ENCODE measurements around the gene CFAP44. TPM values are rescaled to one million over a fixed set of nuclear protein-coding genes. Genes with fewer than 3 reads are reported as not detected.
"Not testable (repeated sequence)": the region's sequence is repeated elsewhere in the genome, so short reads cannot be mapped to it uniquely, and the experiment has no call there.

Gene CFAP44, protein sequence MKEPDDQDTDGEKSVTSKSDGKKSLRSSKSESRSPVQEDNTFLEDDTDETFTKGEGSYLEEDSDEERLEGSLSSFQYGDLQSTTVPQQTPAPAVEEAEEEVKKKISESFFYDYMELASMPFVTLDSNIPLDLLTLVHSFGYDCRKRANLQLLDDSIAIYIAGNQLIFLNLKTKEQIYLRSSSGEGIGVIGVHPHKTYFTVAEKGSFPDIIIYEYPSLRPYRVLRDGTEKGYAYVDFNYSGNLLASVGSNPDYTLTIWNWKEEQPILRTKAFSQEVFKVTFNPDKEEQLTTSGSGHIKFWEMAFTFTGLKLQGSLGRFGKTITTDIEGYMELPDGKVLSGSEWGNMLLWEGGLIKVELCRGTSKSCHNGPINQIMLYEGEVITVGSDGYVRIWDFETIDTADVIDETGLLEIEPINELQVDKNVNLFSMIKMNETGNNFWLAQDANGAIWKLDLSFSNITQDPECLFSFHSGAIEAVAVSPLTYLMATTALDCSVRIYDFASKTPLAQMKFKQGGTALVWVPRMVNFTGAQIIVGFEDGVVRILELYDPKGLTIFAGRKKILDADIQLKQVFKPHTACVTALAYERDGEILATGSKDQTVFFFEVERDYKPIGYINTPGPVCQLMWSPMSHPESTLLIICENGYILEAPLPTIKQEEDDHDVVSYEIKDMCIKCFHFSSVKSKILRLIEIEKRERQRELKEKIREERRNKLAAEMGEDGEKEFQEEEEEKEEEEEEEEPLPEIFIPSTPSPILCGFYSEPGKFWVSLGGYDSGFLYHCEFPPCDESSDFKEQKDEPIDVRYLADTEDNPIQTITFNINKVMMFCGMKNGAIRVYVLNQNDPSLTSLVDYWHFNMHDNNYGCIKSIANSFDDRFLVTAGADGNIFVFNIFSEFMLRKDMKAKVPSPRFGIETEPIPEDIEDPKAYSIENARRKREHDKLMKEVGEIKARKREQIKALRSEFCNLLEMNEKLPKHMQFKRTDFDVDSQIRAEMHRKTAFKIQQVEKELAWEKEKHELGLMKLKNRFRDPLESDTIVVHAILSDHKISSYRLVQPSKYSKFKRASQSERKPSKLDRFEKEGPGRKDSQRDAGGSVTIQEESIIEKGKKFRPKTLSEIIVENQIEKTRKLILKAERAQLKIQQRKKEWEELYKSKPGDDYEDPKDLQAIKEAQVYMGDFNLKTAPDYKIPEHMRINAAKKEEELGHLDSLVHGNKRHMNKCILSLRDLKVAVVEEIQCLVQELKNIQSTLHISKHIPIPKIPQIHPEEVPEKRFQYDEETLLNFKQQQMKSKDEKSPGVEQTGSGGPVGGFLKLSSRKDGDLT (N-terminal part only)
- total RNA-seq (2014; rRNA removed; shearing (Covaris generic)) = 0.82 TPM in 1 of 2 replicates, not detected in the other

DNA sequence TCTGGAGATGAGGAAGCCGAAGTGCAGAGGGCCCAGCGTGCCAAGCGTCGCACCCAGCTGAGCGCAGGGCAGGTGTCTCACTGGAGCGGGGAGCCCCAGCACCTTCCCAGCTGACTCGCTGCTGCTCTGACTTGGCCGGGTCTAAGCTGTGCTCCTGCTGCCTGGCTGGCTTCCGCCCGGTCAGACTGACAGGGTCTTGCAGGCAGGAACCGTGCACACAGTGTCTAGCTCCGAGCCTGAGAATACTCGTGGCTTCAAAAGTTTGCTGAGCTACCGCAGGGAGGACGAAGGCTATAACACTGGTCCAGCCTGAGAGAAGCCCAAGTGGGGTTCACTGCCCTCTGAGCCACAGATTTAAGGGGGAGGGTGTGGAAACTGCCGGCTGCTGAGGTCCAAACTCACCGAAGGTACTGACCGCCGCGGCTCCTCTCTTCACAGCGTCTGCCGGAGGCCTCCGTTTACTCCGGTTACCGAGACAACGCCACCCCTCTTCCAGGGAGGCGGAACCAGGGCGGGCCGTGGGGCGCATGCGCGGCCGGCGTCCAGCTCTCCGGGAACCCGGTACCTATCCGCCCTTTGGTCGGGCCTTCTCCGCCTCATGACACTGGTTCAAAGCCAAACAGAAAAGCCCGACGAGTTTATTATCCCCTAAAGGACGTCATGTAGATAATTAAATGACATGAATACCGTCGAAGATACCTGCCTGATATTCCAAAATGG lies at the start of gene CFAP44:
TSS of gene CFAP44 (minus strand) at position 443 of the 720 bp plus-strand sequence. CDS start 7,829 bp downstream, outside the sequence.
- no peaks in the 10 kb centered on the region for H3K4me1 ChIP-seq (replicated peaks)
- peak in 1 of 2 experiments; percentile 37 for DNase-seq (ENCODE audit: low read depth in 1 of 2, low spot score in 2 of 2)
- H3K4me3 ChIP-seq = no peak within 1 kb of the TSS
- H3K9me3 ChIP-seq (replicated peaks) = no peaks in the 10 kb centered on the region
- H3K27me3 ChIP-seq (replicated peaks) = no peaks in the 10 kb centered on the region
- no peaks in the 10 kb centered on the region for H3K36me3 ChIP-seq
- no peak within 1 kb of the TSS for H3K27ac ChIP-seq

DNA sequence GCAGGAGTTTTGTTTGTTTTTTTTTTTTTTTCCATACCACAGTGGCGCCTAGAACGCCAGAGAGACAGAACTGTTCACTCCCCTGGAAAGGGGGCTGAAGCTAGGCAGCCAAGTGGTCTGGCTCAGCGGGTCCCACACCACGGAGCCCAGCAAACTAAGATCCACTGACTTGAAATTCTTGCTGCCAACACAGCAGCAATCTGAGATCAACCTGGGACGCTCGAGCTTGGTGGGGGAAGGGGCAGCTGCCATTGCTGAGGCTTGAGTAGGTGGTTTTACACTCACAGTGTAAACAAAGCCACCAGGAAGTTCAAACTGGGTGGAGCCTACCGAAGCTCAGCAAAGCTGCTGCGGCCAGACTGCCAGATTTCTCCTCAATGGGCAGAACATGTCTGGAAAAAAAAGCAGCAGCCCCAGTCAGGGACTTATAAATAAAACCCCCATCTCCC lies 43.9 kb upstream of the CFAP44 start:
- H3K27me3 ChIP-seq (replicated peaks) = no peaks in the 10 kb centered on the region
- no peaks in the 10 kb centered on the region for H3K9me3 ChIP-seq (replicated peaks)
- H3K4me1 ChIP-seq (replicated peaks) = no peaks in the 10 kb centered on the region
- H3K36me3 ChIP-seq = no peaks in the 10 kb centered on the region
- no peak overlapping the region for H3K4me3 ChIP-seq
- H3K27ac ChIP-seq = no peak overlapping the region
- DNase-seq (ENCODE audit: low read depth in 1 of 2, low spot score in 2 of 2) = no peak

DNA sequence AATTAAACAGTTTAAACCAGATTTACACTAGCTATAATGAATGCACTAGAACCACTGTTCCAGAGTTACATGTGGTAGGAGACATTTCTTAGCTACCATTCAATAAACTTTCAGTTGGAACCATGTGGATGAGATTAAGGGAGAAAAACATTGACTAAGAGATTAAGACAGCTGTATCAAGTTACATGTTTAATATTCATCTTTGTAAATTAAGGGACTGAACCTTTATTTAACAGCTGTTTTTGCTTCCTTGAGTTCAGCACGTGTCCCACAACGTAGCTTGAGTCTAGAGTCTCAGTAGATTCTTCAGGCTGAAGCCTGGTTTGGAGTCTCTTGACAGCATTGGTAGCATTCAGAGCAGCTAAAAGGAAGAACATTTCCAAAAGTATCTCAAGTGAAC lies 27.2 kb upstream of the CFAP44 start:
- no peak for DNase-seq (ENCODE audit: low read depth in 1 of 2, low spot score in 2 of 2)
- Histone ChIP-seq H3K36me3 (peaks cover 7% of the 10 kb centered on the region), H3K4me1 (replicated peaks) (no peaks in the 10 kb centered on the region), H3K27me3 (replicated peaks) (no peaks in the 10 kb centered on the region), H3K4me3 (no peak overlapping the region), H3K9me3 (replicated peaks) (no peaks in the 10 kb centered on the region), H3K27ac (no peak overlapping the region)

DNA sequence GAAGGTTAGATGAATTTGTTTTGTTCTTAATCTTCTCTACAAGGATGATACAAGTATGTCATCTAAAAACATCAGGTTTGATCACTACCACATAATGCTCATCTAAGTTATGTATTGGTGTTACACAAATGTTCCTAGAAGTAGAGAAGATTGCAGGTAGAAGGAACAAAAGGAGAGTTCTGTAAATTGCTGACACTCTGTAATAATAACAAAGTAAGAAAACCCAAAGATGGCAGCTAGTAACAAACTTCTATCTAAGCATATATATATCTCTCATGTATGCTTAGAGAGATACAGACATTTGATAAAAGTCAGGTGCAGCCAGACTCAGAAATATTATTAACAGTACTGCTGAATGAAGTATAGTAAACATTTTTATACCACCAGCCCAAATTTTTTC lies 20.2 kb upstream of the CFAP44 start:
- Histone ChIP-seq H3K9me3 (replicated peaks) (no peaks in the 10 kb centered on the region), H3K27ac (no peak overlapping the region)

DNA sequence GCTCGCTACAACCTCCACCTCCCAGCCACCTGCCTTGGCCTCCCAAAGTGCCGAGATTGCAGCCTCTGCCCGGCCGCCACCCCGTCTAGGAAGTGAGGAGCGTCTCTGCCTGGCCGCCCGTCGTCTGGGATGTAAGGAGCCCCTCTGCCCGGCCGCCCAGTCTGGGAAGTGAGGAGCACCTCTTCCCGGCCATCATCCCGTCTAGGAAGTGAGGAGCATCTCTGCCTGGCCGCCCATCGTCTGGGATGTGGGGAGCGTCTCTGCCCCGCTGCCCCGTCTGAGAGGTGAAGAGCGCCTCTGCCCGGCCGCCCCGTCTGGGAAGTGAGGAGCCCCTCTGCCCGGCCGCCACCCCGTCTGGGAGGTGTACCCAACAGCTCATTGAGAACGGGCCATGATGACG lies 17.3 kb upstream of the CFAP44 start:
- not testable (repeated sequence) for H3K4me1 ChIP-seq (replicated peaks); H3K36me3 ChIP-seq; H3K27me3 ChIP-seq (replicated peaks); DNase-seq (ENCODE audit: low read depth in 1 of 2, low spot score in 2 of 2); H3K27ac ChIP-seq; H3K9me3 ChIP-seq (replicated peaks); H3K4me3 ChIP-seq

More for the DNA sequence above, 20.2 kb upstream of the CFAP44 start:
- Histone ChIP-seq H3K4me1 (replicated peaks) (no peaks in the 10 kb centered on the region), H3K4me3 (no peak overlapping the region), H3K27me3 (replicated peaks) (no peaks in the 10 kb centered on the region), H3K36me3 (peaks cover 7% of the 10 kb centered on the region)
- no peak for DNase-seq (ENCODE audit: low read depth in 1 of 2, low spot score in 2 of 2)

DNA sequence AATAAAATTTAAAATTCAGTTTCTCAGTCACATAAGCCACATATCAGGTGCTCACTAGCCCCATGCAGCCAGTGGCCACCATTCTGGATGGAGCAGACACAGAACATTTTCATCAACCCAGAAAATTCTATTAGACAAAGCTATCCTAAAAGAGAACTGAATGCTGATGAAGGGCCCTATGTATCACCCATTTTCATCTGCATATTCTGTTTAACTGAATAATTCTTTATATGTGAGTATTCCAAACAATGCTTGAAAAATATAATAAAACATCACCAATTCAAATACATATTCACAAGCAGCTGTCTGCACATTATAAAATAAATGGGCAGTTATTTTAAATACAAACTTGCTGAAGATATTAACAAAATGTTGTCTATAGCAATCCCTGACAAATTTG lies 14.2 kb upstream of the CFAP44 start:
- no peak for DNase-seq (ENCODE audit: low read depth in 1 of 2, low spot score in 2 of 2)
- Histone ChIP-seq H3K4me3 (no peak overlapping the region), H3K27ac (no peak overlapping the region), H3K27me3 (replicated peaks) (no peaks in the 10 kb centered on the region), H3K9me3 (replicated peaks) (no peaks in the 10 kb centered on the region), H3K36me3 (peaks cover 7% of the 10 kb centered on the region), H3K4me1 (replicated peaks) (no peaks in the 10 kb centered on the region)

DNA sequence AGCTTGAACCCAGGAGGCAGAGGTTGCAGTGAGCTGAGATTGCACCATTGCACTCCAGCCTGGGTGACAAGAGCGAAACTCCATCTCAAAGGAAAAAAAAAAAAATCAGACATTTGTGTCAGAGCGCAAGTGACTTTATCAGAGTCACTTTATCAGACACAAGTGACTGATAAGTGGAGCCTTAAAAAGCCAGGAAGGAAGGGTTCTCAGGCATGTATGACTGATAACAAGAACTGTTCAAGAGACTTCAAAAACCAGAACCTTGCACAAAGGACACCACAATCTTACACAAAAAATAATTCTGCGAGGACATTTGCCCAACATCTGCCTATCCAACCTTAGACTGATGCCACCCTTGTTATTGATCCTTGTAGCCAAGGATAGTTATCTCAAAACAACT lies 13.3 kb upstream of the CFAP44 start:
- DNase-seq (ENCODE audit: low read depth in 1 of 2, low spot score in 2 of 2) = no peak
- Histone ChIP-seq H3K36me3 (peaks cover 7% of the 10 kb centered on the region), H3K4me1 (replicated peaks) (no peaks in the 10 kb centered on the region), H3K9me3 (replicated peaks) (no peaks in the 10 kb centered on the region), H3K27me3 (replicated peaks) (no peaks in the 10 kb centered on the region), H3K27ac (no peak overlapping the region), H3K4me3 (no peak overlapping the region)

DNA sequence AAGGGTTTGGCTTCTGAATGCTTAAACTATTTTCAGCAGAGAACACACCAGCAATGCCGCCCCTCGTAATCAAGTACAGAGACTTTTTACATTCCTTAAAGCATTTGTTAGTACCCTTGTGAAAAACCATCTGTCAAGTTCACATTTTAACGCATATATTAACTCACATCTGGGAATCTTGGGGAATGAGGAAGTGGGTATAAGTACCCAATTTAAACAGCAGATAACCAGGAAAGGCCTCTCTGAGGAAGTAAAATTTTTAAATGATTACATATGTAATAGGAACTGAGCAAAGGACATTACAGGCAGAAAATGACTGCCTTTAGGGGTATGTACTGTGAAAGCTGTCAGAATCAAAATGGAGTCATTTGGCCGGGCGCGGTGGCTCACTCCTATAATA lies 12.8 kb upstream of the CFAP44 start:
- no peak overlapping the region for H3K4me3 ChIP-seq
- H3K9me3 ChIP-seq (replicated peaks) = no peaks in the 10 kb centered on the region
- no peak overlapping the region for H3K27ac ChIP-seq
- H3K36me3 ChIP-seq = peaks cover 7% of the 10 kb centered on the region
- DNase-seq (ENCODE audit: low read depth in 1 of 2, low spot score in 2 of 2) = no peak
- no peaks in the 10 kb centered on the region for H3K4me1 ChIP-seq (replicated peaks)
- H3K27me3 ChIP-seq (replicated peaks) = no peaks in the 10 kb centered on the region

DNA sequence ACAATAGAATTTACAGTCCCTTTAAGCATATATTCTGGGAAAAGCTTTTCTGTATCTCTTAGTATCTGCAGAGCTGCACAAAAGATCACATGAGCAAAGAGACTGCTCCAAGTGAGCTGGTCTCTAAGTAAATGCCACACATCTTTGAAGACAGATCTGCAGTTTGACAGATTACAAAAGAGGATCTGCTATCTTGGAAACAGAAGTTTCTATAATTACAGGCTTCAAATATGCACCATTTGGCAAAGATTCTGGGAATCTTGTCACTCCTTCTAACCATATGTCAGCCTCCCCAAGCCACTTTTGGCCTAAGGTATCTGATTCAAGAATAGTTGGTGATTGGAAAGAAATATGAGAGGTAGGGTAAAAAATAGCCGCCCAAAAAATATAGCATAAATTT lies 9.6 kb upstream of the CFAP44 start:
- peaks cover 4% of the 10 kb centered on the region; the same call in 1 of the 2 replicates for H3K36me3 ChIP-seq
- H3K4me1 ChIP-seq (replicated peaks) = no peaks in the 10 kb centered on the region
- H3K9me3 ChIP-seq (replicated peaks) = no peaks in the 10 kb centered on the region
- H3K4me3 ChIP-seq = no peak overlapping the region
- H3K27me3 ChIP-seq (replicated peaks) = no peaks in the 10 kb centered on the region
- no peak overlapping the region for H3K27ac ChIP-seq
- DNase-seq (ENCODE audit: low read depth in 1 of 2, low spot score in 2 of 2) = no peak

DNA sequence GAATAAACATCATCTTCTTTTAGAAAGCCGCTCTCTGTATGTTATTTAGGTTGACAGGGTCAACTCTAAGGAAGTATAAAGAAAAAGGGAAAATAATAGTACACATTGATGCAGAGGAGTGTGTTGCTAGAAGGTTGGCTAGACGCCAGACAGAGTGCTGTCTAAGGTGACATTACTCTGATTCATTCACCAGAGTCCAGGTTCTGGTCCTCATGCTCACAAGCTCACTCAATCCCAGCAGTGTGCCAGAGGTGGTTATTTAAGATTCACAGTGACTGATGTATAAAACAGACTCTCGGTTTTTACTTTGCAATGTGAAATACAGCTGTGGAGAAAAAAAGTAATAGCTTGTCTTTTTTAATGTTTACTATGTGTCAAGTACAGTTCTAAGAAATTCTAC lies 1.7 kb downstream of the CFAP44 start:
- Histone ChIP-seq H3K27me3 (replicated peaks) (no peaks in the 10 kb centered on the region), H3K4me1 (replicated peaks) (no peaks in the 10 kb centered on the region), H3K9me3 (replicated peaks) (no peaks in the 10 kb centered on the region), H3K4me3 (no peak overlapping the region), H3K27ac (no peak overlapping the region), H3K36me3 (no peaks in the 10 kb centered on the region)
- no peak for DNase-seq (ENCODE audit: low read depth in 1 of 2, low spot score in 2 of 2)

DNA sequence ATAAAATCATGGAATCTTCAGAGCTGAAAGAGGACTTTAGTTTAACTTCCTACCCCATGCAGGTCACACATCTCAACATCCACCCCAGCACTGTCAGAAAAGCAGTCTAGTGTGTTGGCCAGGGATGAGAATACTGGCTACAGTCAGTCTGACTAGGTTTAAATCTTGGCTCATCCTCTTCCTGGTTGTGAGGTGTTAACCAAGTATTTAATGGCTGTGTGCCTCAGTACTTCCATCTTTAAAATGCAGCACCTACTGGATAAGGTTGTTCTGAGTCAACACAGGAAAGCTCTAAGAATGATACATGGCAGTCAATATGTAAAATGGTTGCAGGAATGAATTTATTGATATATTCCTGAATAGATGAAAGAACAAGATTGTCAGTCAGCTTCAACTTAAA lies 3.1 kb downstream of the CFAP44 start:
- no peak for DNase-seq (ENCODE audit: low read depth in 1 of 2, low spot score in 2 of 2)
- H3K27me3 ChIP-seq (replicated peaks) = no peaks in the 10 kb centered on the region
- no peak overlapping the region for H3K27ac ChIP-seq
- H3K36me3 ChIP-seq = no peaks in the 10 kb centered on the region
- no peak overlapping the region for H3K4me3 ChIP-seq
- no peaks in the 10 kb centered on the region for H3K4me1 ChIP-seq (replicated peaks)
- H3K9me3 ChIP-seq (replicated peaks) = no peaks in the 10 kb centered on the region

DNA sequence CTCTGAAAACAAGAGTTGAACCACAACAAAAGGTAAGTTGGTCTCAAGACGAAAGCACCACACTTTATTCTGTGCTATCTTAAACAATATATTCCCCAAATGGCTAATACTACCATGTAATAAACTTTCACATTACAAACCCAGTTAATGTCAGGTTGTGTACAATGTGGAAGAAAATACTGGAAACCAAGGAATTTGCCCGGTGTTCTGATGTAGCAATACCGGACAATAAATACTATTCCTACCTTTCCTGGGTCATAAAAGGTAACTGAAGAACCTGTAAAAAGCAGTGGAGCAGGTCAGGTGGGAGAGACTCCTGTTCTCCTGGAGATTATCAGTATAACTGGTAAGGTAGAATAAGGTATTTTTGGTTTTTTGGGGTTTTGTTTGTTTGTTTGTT lies 3.9 kb downstream of the CFAP44 start:
- H3K36me3 ChIP-seq = no peaks in the 10 kb centered on the region
- H3K27me3 ChIP-seq (replicated peaks) = no peaks in the 10 kb centered on the region
- no peak overlapping the region for H3K4me3 ChIP-seq
- H3K27ac ChIP-seq = no peak overlapping the region
- H3K9me3 ChIP-seq (replicated peaks) = no peaks in the 10 kb centered on the region
- no peaks in the 10 kb centered on the region for H3K4me1 ChIP-seq (replicated peaks)
- no peak for DNase-seq (ENCODE audit: low read depth in 1 of 2, low spot score in 2 of 2)

DNA sequence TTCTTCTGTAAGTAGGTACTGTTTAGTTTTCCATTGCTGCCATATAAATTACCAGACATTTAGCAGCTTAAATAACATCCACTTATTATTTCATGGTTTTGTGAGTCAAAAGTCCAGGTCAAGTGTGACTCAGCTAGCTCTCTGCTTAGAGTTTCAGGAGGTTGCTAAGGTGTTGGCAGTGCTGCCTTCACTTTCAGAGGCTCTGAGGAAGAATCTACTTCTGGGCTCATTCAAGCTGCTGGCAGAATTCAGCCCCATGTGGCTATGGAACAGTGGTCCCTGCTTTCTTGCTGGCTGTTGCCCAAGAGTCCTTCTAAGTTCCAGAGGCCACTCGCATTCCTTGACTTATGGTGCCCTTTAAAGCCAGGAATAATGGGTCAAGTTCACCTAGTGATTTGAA lies 4.5 kb downstream of the CFAP44 start:
- DNase-seq (ENCODE audit: low read depth in 1 of 2, low spot score in 2 of 2) = no peak
- Histone ChIP-seq H3K27ac (no peak overlapping the region), H3K4me1 (replicated peaks) (no peaks in the 10 kb centered on the region)

More for the DNA sequence above, 4.5 kb downstream of the CFAP44 start:
- no peak overlapping the region for H3K4me3 ChIP-seq
- H3K36me3 ChIP-seq = no peaks in the 10 kb centered on the region
- no peaks in the 10 kb centered on the region for H3K27me3 ChIP-seq (replicated peaks)
- no peaks in the 10 kb centered on the region for H3K9me3 ChIP-seq (replicated peaks)
